ENCODE results near the gene RAPGEF3.

- TF ChIP-seq POLR2A (IDR thresholded peaks at IDR 0.05; ENCODE audit: low read depth) = no peak
- TF ChIP-seq CTCF (IDR thresholded peaks at IDR 0.05) = no peak
- no peak for TF ChIP-seq EP300 (IDR thresholded peaks at IDR 0.05)
- TF ChIP-seq POLR2AphosphoS5 (IDR thresholded peaks at IDR 0.05) = no peak
Observed at GRCh38 chr12:47785887-47786661, 27.4 kb upstream of the RAPGEF3 start.

All from esophagus muscularis mucosa (tissue), 4 donors.